SK-N-SH treated with all-trans-retinoic acid at 6 μM for 48 hours (cell line): Measurements from ENCODE around the gene TADA2A.

Experiments used
- ARNTL ChIP-seq: fragments of 450-650 bp; formaldehyde crosslinking; IDR thresholded peaks from 2 replicates; pipeline ENCODE4 v1.5.0; 2020; ENCODE audit warnings: low read depth, mild to moderate bottlenecking, moderate library complexity, borderline replicate concordance
- CSDC2 ChIP-seq: fragments of 250-450 bp; sonication (Bioruptor Pico); IDR thresholded peaks from 2 replicates; pipeline ENCODE4 v1.5.0; 2020; ENCODE audit warnings: mild to moderate bottlenecking, moderate library complexity
- ESRRG ChIP-seq: fragments of 250-450 bp; sonication (Bioruptor Pico); IDR thresholded peaks from 2 replicates; pipeline ENCODE4 v1.6.1; 2021; ENCODE audit warnings: mild to moderate bottlenecking
- PATZ1 ChIP-seq: fragments of 250-450 bp; sonication (Bioruptor Pico); IDR thresholded peaks from 2 replicates; pipeline ENCODE4 v1.8.0; 2020; ENCODE audit warnings: mild to moderate bottlenecking, moderate library complexity, borderline replicate concordance
- POU6F1 ChIP-seq: fragments of 250-450 bp; sonication (Bioruptor Pico); IDR thresholded peaks from 2 replicates; pipeline ENCODE4 v1.8.0; 2021; ENCODE audit warnings: low read depth, mild to moderate bottlenecking, moderate library complexity, borderline replicate concordance
- TCF4 ChIP-seq: fragments of 250-450 bp; sonication (Bioruptor Pico); IDR thresholded peaks from 2 replicates; pipeline ENCODE4 v1.8.0; 2021; ENCODE audit warnings: mild to moderate bottlenecking, moderate library complexity, borderline replicate concordance
- TSHZ2 ChIP-seq: fragments of 250-450 bp; sonication (Bioruptor Pico); IDR thresholded peaks from 2 replicates; pipeline ENCODE4 v1.5.0; 2020; ENCODE audit warnings: mild to moderate bottlenecking, moderate library complexity
- ZNF565 ChIP-seq: fragments of 450-650 bp; formaldehyde crosslinking; conservative IDR thresholded peaks from 2 replicates; pipeline ENCODE4 v1.5.0; 2020; ENCODE audit warnings: low read depth, mild to moderate bottlenecking, moderate library complexity
- ZNF70 ChIP-seq: fragments of 450-650 bp; formaldehyde crosslinking; IDR thresholded peaks from 2 replicates; pipeline ENCODE4 v1.5.0; 2020; ENCODE audit warnings: mild to moderate bottlenecking, moderate library complexity
- ZNF8 ChIP-seq: fragments of 450-650 bp; formaldehyde crosslinking; IDR thresholded peaks from 2 replicates; pipeline ENCODE4 v1.5.0; 2020; ENCODE audit warnings: mild to moderate bottlenecking, moderate library complexity
- TF ChIP-seq, protein P1 (sequence below): fragments of 250-450 bp; sonication (Bioruptor Pico); IDR thresholded peaks from 2 replicates; pipeline ENCODE4 v1.5.1; 2020; ENCODE audit warnings: low read depth, mild to moderate bottlenecking, moderate library complexity

DNA sequence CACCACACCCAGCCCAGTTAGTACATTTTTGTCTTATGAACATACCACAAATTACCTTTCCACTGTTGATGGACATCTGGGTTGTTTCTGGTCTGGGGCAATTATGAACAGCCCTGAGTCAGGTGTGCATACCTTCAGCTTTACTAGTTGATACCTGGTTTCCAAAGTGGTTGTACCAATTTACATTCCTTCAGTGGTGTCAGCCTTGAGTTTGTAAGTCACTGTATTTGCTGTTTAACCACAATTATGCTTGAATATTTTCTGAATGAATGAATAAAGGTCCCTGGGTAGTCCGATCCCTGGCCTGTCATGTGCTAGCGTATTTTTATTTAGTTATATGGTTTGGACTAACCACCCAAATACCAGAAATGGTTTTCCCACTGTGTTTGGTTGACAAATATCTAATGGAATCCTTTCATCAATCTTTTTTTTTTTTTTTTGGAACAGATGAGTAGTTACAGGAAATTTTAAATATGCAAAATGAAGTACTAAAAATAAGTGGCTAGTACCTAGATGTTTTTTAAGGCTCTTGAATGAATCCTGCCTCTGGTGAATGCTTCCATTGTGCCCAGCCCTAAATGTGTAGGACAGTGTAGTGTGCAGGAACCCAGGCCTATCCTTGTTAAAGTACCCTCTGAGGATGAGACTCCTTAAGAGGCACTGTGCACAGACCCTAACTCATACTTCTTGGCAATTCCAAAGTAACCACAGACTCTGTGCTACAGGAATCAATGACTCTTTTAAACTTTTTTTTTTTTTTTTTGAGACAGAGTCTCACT is 86.8 kb downstream of the TADA2A start:
- no peak for TF ChIP-seq ESRRG
- TF ChIP-seq, protein P1, sequence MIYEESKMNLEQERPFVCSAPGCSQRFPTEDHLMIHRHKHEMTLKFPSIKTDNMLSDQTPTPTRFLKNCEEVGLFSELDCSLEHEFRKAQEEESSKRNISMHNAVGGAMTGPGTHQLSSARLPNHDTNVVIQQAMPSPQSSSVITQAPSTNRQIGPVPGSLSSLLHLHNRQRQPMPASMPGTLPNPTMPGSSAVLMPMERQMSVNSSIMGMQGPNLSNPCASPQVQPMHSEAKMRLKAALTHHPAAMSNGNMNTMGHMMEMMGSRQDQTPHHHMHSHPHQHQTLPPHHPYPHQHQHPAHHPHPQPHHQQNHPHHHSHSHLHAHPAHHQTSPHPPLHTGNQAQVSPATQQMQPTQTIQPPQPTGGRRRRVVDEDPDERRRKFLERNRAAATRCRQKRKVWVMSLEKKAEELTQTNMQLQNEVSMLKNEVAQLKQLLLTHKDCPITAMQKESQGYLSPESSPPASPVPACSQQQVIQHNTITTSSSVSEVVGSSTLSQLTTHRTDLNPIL (CRISPR knock-in tag) = no peak
- no peak for TF ChIP-seq ZNF565 (CRISPR knock-in tag)
- TF ChIP-seq PATZ1 (CRISPR knock-in tag) = no peak
- no peak for TF ChIP-seq CSDC2 (CRISPR knock-in tag)
- no peak for TF ChIP-seq ARNTL (CRISPR knock-in tag)
- TF ChIP-seq POU6F1 (CRISPR knock-in tag) = no peak
- no peak for TF ChIP-seq ZNF8 (CRISPR knock-in tag)
- no peak for TF ChIP-seq TSHZ2 (CRISPR knock-in tag)
- no peak for TF ChIP-seq ZNF70 (CRISPR knock-in tag)
- no peak for TF ChIP-seq TCF4 (CRISPR knock-in tag)
